Measurements from ENCODE around the gene LMF1. TPM values are rescaled to one million over a fixed set of nuclear protein-coding genes. Genes with fewer than 3 reads are reported as not detected.

The LMF1 gene
- polyA plus RNA-seq, 3 donors: 5.9 to 14.7 (median 10.6) TPM

GRCh38 chr16:926715-927114 lies 44.1 kb downstream of the LMF1 start:
- no peak overlapping the region for H2AFZ ChIP-seq (ENCODE audit: insufficient read depth, low read depth, low read length, poor library complexity, severe bottlenecking)
- intact Hi-C loops (cut with micrococcal nuclease): loop anchor here in 1 of 2 donors (10.0 kb wide), 1 partner anchor 102 kb away; no protein-coding TSS in a partner anchor
- H3K9me3 ChIP-seq (replicated peaks in 1 of 2; ENCODE audit: control insufficient read depth in 1 of 2, insufficient read depth in 1 of 2, low read length in 2 of 2): peaks cover 40 to 59% of the 10 kb centered on the region in 2 donors
- no peaks in the 10 kb centered on the region for H3K79me2 ChIP-seq (ENCODE audit: insufficient read depth, low read length)
- no peak for DNase-seq
- 93% methylated on average over 8 of the region's 8 CpGs for WGBS (ENCODE audit: insufficient coverage)
- H3K4me3 ChIP-seq (replicated peaks in 1 of 3; ENCODE audit: low read depth in 2 of 3, low read length in 3 of 3): no peak overlapping the region
- Mint-ChIP-seq H3K4me3 (no peak overlapping the region), H3K27me3 (ENCODE audit: low read depth in 3 of 3) (peaks cover 0 to 2% (median 0%) of the 10 kb centered on the region in 3 donors), H3K4me1 (no peaks in the 10 kb centered on the region), H3K9me3 (peaks cover 21 to 63% (median 45%) of the 10 kb centered on the region in 7 donors), H3K27ac (no peak overlapping the region), H3K36me3 (peaks cover 32 to 47% of the 10 kb centered on the region in 2 donors)
- H3K27me3 ChIP-seq (ENCODE audit: control insufficient read depth in 2 of 2, insufficient read depth in 2 of 2, low read length in 2 of 2): no peaks in the 10 kb centered on the region
- no peak overlapping the region for H3K9ac ChIP-seq (ENCODE audit: insufficient read depth, low read length, poor library complexity, severe bottlenecking)
- no peaks in the 10 kb centered on the region for H4K20me1 ChIP-seq (ENCODE audit: insufficient read depth, low read length)
- H3K27ac ChIP-seq (ENCODE audit: low read depth in 1 of 2, low read length in 2 of 2): no peak overlapping the region
- no peak overlapping the region for H3K4me2 ChIP-seq (replicated peaks; ENCODE audit: extremely low read depth, low read length, poor library complexity, severe bottlenecking)
- no peaks in the 10 kb centered on the region for H3K4me1 ChIP-seq (ENCODE audit: control insufficient read depth in 1 of 2, insufficient read depth in 2 of 2, low read length in 2 of 2)
- TF ChIP-seq, protein P1, sequence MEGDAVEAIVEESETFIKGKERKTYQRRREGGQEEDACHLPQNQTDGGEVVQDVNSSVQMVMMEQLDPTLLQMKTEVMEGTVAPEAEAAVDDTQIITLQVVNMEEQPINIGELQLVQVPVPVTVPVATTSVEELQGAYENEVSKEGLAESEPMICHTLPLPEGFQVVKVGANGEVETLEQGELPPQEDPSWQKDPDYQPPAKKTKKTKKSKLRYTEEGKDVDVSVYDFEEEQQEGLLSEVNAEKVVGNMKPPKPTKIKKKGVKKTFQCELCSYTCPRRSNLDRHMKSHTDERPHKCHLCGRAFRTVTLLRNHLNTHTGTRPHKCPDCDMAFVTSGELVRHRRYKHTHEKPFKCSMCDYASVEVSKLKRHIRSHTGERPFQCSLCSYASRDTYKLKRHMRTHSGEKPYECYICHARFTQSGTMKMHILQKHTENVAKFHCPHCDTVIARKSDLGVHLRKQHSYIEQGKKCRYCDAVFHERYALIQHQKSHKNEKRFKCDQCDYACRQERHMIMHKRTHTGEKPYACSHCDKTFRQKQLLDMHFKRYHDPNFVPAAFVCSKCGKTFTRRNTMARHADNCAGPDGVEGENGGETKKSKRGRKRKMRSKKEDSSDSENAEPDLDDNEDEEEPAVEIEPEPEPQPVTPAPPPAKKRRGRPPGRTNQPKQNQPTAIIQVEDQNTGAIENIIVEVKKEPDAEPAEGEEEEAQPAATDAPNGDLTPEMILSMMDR (IDR thresholded peaks at IDR 0.05): no peak
- H3K36me3 ChIP-seq (replicated peaks in 1 of 2; ENCODE audit: control insufficient read depth in 1 of 2, insufficient read depth in 2 of 2, low read length in 2 of 2): peaks cover 0 to 20% of the 10 kb centered on the region in 2 donors

GRCh38 chr16:924806-925205 lies 46.0 kb downstream of the LMF1 start:
- DNase-seq: no peak
- Histone ChIP-seq H3K4me3 (replicated peaks in 1 of 3; ENCODE audit: low read depth in 2 of 3, low read length in 3 of 3) (no peak overlapping the region), H3K4me1 (ENCODE audit: control insufficient read depth in 1 of 2, insufficient read depth in 2 of 2, low read length in 2 of 2) (no peaks in the 10 kb centered on the region), H3K4me2 (replicated peaks; ENCODE audit: extremely low read depth, low read length, poor library complexity, severe bottlenecking) (no peak overlapping the region), H3K36me3 (replicated peaks in 1 of 2; ENCODE audit: control insufficient read depth in 1 of 2, insufficient read depth in 2 of 2, low read length in 2 of 2) (peaks cover 0 to 21% of the 10 kb centered on the region in 2 donors), H3K27ac (ENCODE audit: low read depth in 1 of 2, low read length in 2 of 2) (no peak overlapping the region), H3K79me2 (ENCODE audit: insufficient read depth, low read length) (no peaks in the 10 kb centered on the region), H3K9ac (ENCODE audit: insufficient read depth, low read length, poor library complexity, severe bottlenecking) (no peak overlapping the region), H3K9me3 (replicated peaks in 1 of 2; ENCODE audit: control insufficient read depth in 1 of 2, insufficient read depth in 1 of 2, low read length in 2 of 2) (peaks cover 40 to 60% of the 10 kb centered on the region in 2 donors), H3K27me3 (ENCODE audit: control insufficient read depth in 2 of 2, insufficient read depth in 2 of 2, low read length in 2 of 2) (no peaks in the 10 kb centered on the region), H2AFZ (ENCODE audit: insufficient read depth, low read depth, low read length, poor library complexity, severe bottlenecking) (no peak overlapping the region), H4K20me1 (ENCODE audit: insufficient read depth, low read length) (no peaks in the 10 kb centered on the region)
- TF ChIP-seq, protein P1 (IDR thresholded peaks at IDR 0.05): no peak
- no peaks in the 10 kb centered on the region for H3K4me1 Mint-ChIP-seq
- H3K9me3 Mint-ChIP-seq: peaks cover 21 to 67% (median 44%) of the 10 kb centered on the region in 7 donors
- no peak overlapping the region for H3K4me3 Mint-ChIP-seq
- peaks cover 24 to 35% of the 10 kb centered on the region in 2 donors for H3K36me3 Mint-ChIP-seq
- H3K27me3 Mint-ChIP-seq (ENCODE audit: low read depth in 3 of 3): peaks cover 0 to 2% (median 0%) of the 10 kb centered on the region in 3 donors
- no peak overlapping the region for H3K27ac Mint-ChIP-seq
- whole genome bisulfite sequencing (ENCODE audit: insufficient coverage): 93% methylated on average over 13 of the region's 13 CpGs
- intact Hi-C loops (cut with micrococcal nuclease): loop anchor here in 1 of 2 donors (10.0 kb wide), 1 partner anchor 100 kb away; no protein-coding TSS in a partner anchor

Data from CD14-positive monocyte (primary cell).